B cell (primary cell): ENCODE results near the gene DEXI. TPM values are rescaled to one million over a fixed set of nuclear protein-coding genes. Genes with fewer than 3 reads are reported as not detected.

Experiments used
- ATAC-seq: fragments of 200-7000 bp; cut with Tn5 transposase; one replicate; pipeline ENCODE4 v1.10.0; 2021; ENCODE audit warnings: low read depth, mild to moderate bottlenecking, moderate number of reproducible peaks, moderate library complexity
- CTCF ChIA-PET: fragments of 350-600 bp; sonication (Branson Sonifier 250); formaldehyde crosslinking; loops from one replicate; lab custom pipeline; 2021; ENCODE audit warnings: antibody characterized with exemption, inconsistent platforms; lab: Charles Lee
- POLR2A ChIA-PET: fragments of 350-600 bp; sonication (Branson Sonifier 250); formaldehyde crosslinking; loops from one replicate; lab custom pipeline; 2021; ENCODE audit warnings: antibody characterized with exemption; lab: Charles Lee
- DNase-seq: peaks from one replicate; pipeline ENCODE4 v3.0.0; 2013
- H2AFZ ChIP-seq: 2 replicates; pipeline ENCODE4 v1.6.1; 2012; ENCODE audit warnings: mild to moderate bottlenecking, low read depth, low read length; ENCODE audit not compliant: insufficient read depth, poor library complexity, severe bottlenecking
- H3K27ac ChIP-seq, 2 donors: 1 replicate in 1 of 2; 2 replicates in 1 of 2; pipeline ENCODE4 v1.5.1; 2012 to 2013; ENCODE audit warnings: low read length in 2 of 2, mild to moderate bottlenecking in 2 of 2, moderate library complexity in 1 of 2
- H3K27me3 ChIP-seq, 4 experiments: fragments of 200-600 bp in 1 of 4; sonication (generic) in 1 of 4; replicated peaks in 1 of 4; 1 replicate in 2 of 4; 2 replicates in 2 of 4; pipeline versions ENCODE4 v1.6.1 to v1.7.0; 2013 to 2016; ENCODE audit warnings: low read length in 3 of 4, mild to moderate bottlenecking in 2 of 4, mixed read lengths in 1 of 4, moderate library complexity in 1 of 4; ENCODE audit not compliant: insufficient read depth in 4 of 4, control insufficient read depth in 3 of 4; ENCODE audit errors: control extremely low read depth in 1 of 4
- H3K36me3 ChIP-seq, 2 experiments: replicated peaks in 1 of 2; 1 replicate in 1 of 2; 2 replicates in 1 of 2; pipeline versions ENCODE4 v1.6.1 to v1.7.1; 2013; ENCODE audit warnings: low read length in 1 of 2; ENCODE audit not compliant: insufficient read depth in 2 of 2, control insufficient read depth in 1 of 2; ENCODE audit errors: control extremely low read depth in 1 of 2, extremely low read depth in 1 of 2
- H3K4me1 ChIP-seq, 2 donors: fragments of 200-600 bp in 1 of 2; sonication (generic) in 1 of 2; 1 replicate in 1 of 2; 2 replicates in 1 of 2; pipeline versions ENCODE4 v1.5.1 to v1.6.1; 2013 to 2017; ENCODE audit warnings: low read length in 2 of 2; ENCODE audit not compliant: control insufficient read depth in 2 of 2, insufficient read depth in 2 of 2
- H3K4me2 ChIP-seq: replicated peaks from 2 replicates; pipeline ENCODE3; 2012; ENCODE audit warnings: mild to moderate bottlenecking, low read depth, low read length; ENCODE audit not compliant: poor library complexity, severe bottlenecking
- H3K4me3 ChIP-seq, 5 experiments: fragments of 200-600 bp in 1 of 5; sonication (generic) in 1 of 5; 1 replicate in 3 of 5; 2 replicates in 2 of 5; pipeline versions ENCODE4 v1.5.1 to v1.7.0; 2011 to 2016; ENCODE audit warnings: low read length in 4 of 5, mild to moderate bottlenecking in 4 of 5, low read depth in 2 of 5, control low read depth in 1 of 5, moderate library complexity in 1 of 5; ENCODE audit not compliant: insufficient read depth in 1 of 5; ENCODE audit errors: control extremely low read depth in 1 of 5, extremely low read depth in 1 of 5
- H3K79me2 ChIP-seq: fragments of 200-600 bp; sonication (generic); one replicate; pipeline ENCODE4 v1.6.0; 2016; ENCODE audit warnings: low read length; ENCODE audit not compliant: control insufficient read depth, insufficient read depth
- H3K9ac ChIP-seq: fragments of 200-600 bp; sonication (generic); 2 replicates; pipeline ENCODE4 v1.6.1; 2017; ENCODE audit warnings: mild to moderate bottlenecking, low read length, moderate library complexity
- H3K9me3 ChIP-seq, 3 donors: one replicate each; pipeline versions ENCODE4 v1.6.1 to v1.7.1; 2013; ENCODE audit warnings: low read length in 2 of 3; ENCODE audit not compliant: control insufficient read depth in 2 of 3, insufficient read depth in 1 of 3; ENCODE audit errors: control extremely low read depth in 1 of 3
- H4K20me1 ChIP-seq: 2 replicates; pipeline ENCODE4 v1.6.0; 2012; ENCODE audit warnings: mild to moderate bottlenecking, low read length; ENCODE audit not compliant: insufficient read depth, control insufficient read depth, poor library complexity, severe bottlenecking
- H3K27ac Mint-ChIP-seq: one replicate; pipeline ENCODE4 v1.8.0; 2021; ENCODE audit warnings: mixed read lengths
- H3K27me3 Mint-ChIP-seq: one replicate; pipeline ENCODE4 v1.8.0; 2021; ENCODE audit warnings: mixed read lengths
- H3K4me1 Mint-ChIP-seq: one replicate; pipeline ENCODE4 v1.8.0; 2021; ENCODE audit warnings: mixed read lengths
- H3K4me3 Mint-ChIP-seq: one replicate; pipeline ENCODE4 v1.8.0; 2021; ENCODE audit warnings: mixed read lengths
- H3K9me3 Mint-ChIP-seq: one replicate; pipeline ENCODE4 v1.8.0; 2022; ENCODE audit warnings: mixed read lengths; ENCODE audit not compliant: insufficient read depth
- EZH2 ChIP-seq: IDR thresholded peaks from 2 replicates; pipeline ENCODE4 v1.6.1; 2012; ENCODE audit warnings: borderline replicate concordance, low read depth, mild to moderate bottlenecking, moderate library complexity, low read length; ENCODE audit not compliant: insufficient read depth, poor library complexity, severe bottlenecking
- WGBS: methylation state at CpG from one replicate; pipeline ENCODE4 v1.1.5; 2013; ENCODE audit warnings: missing lambda C conversion rate; ENCODE audit not compliant: insufficient coverage; 5-methylcytosine and 5-hydroxymethylcytosine counted together
- intact Hi-C: fragments of 100-400 bp; cut with micrococcal nuclease; formaldehyde crosslinking; loops from one replicate; pipeline ENCODE4 v1.10.0; 2022
- polyA plus RNA-seq: library from polyadenylated mRNA; depleted of rRNA; stranded (reverse); fragments of >200 nt; gene quantifications from 2 replicates; pipeline ENCODE4 v1.2.3, GENCODE V29; 2012
- total RNA-seq, 2 donors: library from RNA; stranded (reverse); fragments of 120-200 nt in 1 of 2; gene quantifications; 1 replicate in 1 of 2; 2 replicates in 1 of 2; pipeline versions ENCODE4 v1.2.3 to v1.2.4, GENCODE V29; 2013 to 2022
- TF ChIP-seq, protein P1 (sequence below): fragments of 200-600 bp; IDR thresholded peaks from one replicate; pipeline ENCODE4 v1.8.0; 2022; ENCODE audit warnings: antibody characterized with exemption, mild to moderate bottlenecking

DEXI gene
- total and polyA plus RNA-seq, 2 donors (not counting 1 experiment from before 2014, with no cell fraction given): 9.1 to 17.7 TPM

DNA sequence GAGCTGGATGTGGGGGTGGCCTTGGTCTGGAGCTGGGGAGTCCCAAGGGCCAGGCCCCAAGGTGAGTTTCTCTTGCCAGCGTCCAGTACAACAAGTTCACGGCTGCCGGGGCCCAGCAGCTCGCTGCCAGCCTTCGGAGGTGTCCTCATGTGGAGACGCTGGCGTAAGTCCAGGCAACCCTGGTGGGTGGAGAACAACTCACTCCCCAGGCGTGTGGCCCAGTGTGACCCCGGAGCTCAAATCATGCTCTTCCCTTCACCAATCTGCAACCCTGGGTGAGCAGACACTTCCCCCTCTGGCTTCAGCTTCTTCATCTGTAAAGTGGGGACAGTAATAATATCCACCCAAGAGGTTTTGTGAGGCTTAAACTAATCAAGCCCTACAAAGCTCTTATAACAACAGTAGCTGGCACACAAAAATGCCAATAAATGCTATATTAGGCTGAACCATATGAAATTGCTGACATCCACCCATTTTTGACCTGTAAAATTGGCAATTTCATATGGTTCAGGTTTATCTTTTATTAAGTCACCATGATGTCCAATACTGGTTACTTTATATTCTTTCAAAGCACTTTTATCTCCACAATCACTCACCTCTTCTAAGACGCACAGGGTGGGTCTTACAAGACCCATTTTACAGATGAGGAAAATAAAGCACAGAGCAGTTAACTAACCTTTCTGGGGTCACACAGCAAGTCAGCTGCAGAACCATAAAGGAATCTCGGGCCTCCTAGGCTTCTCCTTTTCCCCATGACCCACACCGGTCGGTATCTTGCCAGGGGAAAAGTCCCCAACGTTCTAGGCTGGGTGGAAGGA lies 19.7 kb downstream of the DEXI start:
- Histone ChIP-seq H3K27ac (peak overlapping the region in 1 of 2 donors; percentile 3), H4K20me1 (peaks cover 85% of the 10 kb centered on the region), H3K27me3 (no peaks in the 10 kb centered on the region), H3K36me3 (peaks cover 3 to 86% of the 10 kb centered on the region in 2 experiments), H3K79me2 (peaks cover 9% of the 10 kb centered on the region), H3K4me2 (no peak overlapping the region), H3K9ac (no peak overlapping the region), H3K4me3 (no peak overlapping the region), H2AFZ (no peak overlapping the region), H3K4me1 (peaks cover 19 to 39% of the 10 kb centered on the region in 2 donors), H3K9me3 (peaks cover 0 to 5% (median 0%) of the 10 kb centered on the region in 3 donors)
- H3K4me3 Mint-ChIP-seq: no peak overlapping the region
- ATAC-seq (no peak), DNase-seq (no peak)
- no peaks in the 10 kb centered on the region for H3K27me3 Mint-ChIP-seq
- WGBS: 99% methylated on average over 8 of the region's 14 CpGs
- H3K4me1 Mint-ChIP-seq: peaks cover 37% of the 10 kb centered on the region
- intact Hi-C loops: no loop called here
- H3K27ac Mint-ChIP-seq: peak overlapping the region; percentile 71
- ChIA-PET POLR2A (interaction anchor here (0.6 to 0.9 kb wide), 2 partner anchors 18 to 43 kb away, joined by 3 read pairs; no protein-coding TSS in a partner anchor), CTCF (interaction anchor here (0.9 to 2.4 kb wide), 7 partner anchors 9 to 409 kb away, joined by 3 to 8 read pairs (median 3); partner anchors contain the start of gene CIITA)
- no peak for TF ChIP-seq EZH2
- TF ChIP-seq, protein P1, sequence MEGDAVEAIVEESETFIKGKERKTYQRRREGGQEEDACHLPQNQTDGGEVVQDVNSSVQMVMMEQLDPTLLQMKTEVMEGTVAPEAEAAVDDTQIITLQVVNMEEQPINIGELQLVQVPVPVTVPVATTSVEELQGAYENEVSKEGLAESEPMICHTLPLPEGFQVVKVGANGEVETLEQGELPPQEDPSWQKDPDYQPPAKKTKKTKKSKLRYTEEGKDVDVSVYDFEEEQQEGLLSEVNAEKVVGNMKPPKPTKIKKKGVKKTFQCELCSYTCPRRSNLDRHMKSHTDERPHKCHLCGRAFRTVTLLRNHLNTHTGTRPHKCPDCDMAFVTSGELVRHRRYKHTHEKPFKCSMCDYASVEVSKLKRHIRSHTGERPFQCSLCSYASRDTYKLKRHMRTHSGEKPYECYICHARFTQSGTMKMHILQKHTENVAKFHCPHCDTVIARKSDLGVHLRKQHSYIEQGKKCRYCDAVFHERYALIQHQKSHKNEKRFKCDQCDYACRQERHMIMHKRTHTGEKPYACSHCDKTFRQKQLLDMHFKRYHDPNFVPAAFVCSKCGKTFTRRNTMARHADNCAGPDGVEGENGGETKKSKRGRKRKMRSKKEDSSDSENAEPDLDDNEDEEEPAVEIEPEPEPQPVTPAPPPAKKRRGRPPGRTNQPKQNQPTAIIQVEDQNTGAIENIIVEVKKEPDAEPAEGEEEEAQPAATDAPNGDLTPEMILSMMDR: no peak
- H3K9me3 Mint-ChIP-seq: no peaks in the 10 kb centered on the region
